ENCODE measurements around the gene SETDB1.

SETDB1 gene

DNA sequence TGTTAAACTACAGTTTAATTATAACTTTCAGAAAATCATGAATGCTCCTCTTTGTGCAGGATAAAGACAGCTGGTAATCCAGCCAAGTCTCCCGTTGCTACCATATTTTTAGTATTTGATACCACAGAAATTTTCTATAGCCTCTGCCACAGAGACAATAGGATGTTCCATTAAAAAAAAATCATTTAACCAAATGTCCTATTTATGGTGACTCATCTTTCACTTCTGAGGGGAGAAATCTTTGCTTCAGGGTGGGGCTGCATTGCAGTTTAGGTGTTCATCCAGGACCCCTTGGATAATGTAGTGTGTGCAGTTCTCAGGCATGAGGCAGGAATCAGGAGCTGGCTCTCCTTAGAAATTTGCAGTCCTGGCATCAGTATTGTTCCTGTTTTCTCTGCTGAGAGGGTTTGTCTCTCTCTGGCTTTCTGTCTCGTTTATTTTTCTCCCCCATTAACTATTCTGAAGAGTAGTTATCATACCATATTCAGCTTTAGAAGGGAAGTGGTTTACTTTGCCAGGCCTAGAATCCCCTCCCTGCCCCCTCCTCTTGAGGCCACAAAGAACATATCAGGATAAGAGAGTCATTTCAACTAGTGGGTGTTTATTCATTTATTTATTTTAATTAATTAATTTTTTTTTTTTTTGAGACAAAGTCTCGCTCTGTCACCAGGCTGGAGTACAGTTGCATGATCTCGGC lies 85.1 kb downstream of the SETDB1 start:
- Histone ChIP-seq H3K9me3 (ENCODE audit: insufficient read depth, low read depth, low read length) (no peaks in the 10 kb centered on the region), H3K9ac (ENCODE audit: low read depth, low read length, poor library complexity, severe bottlenecking) (peak overlapping the region; percentile 43), H3K4me3 (ENCODE audit: low read length, poor library complexity, severe bottlenecking) (peak overlapping the region; percentile 57), H3K4me1 (ENCODE audit: insufficient read depth, low read length, poor library complexity, severe bottlenecking) (peaks cover 63% of the 10 kb centered on the region), H3F3A (ENCODE audit: low read depth) (peaks cover 9% of the 10 kb centered on the region; the same call in 1 of the 2 replicates), H2AFZ (ENCODE audit: low read length) (no peak overlapping the region), H3K4me2 (ENCODE audit: low read depth, low read length, poor library complexity, severe bottlenecking) (peak overlapping the region; percentile 94), H3K79me2 (ENCODE audit: insufficient read depth, low read length) (peaks cover 34% of the 10 kb centered on the region), H4K20me1 (ENCODE audit: insufficient read depth, low read length, poor library complexity, severe bottlenecking) (no peaks in the 10 kb centered on the region), H3K9me2 (replicated peaks; ENCODE audit: low read depth, low read length) (no peaks in the 10 kb centered on the region), H3K36me3 (ENCODE audit: insufficient read depth, low read length) (no peaks in the 10 kb centered on the region), H3K27me3 (ENCODE audit: insufficient read depth, low read length, poor library complexity, severe bottlenecking) (no peaks in the 10 kb centered on the region)
- TF ChIP-seq CTCF (conservative IDR thresholded peaks at IDR 0.05; ENCODE audit: low read length) (no peak), EZH2phosphoT487 (IDR thresholded peaks at IDR 0.05; ENCODE audit: borderline replicate concordance) (no peak)

DNA sequence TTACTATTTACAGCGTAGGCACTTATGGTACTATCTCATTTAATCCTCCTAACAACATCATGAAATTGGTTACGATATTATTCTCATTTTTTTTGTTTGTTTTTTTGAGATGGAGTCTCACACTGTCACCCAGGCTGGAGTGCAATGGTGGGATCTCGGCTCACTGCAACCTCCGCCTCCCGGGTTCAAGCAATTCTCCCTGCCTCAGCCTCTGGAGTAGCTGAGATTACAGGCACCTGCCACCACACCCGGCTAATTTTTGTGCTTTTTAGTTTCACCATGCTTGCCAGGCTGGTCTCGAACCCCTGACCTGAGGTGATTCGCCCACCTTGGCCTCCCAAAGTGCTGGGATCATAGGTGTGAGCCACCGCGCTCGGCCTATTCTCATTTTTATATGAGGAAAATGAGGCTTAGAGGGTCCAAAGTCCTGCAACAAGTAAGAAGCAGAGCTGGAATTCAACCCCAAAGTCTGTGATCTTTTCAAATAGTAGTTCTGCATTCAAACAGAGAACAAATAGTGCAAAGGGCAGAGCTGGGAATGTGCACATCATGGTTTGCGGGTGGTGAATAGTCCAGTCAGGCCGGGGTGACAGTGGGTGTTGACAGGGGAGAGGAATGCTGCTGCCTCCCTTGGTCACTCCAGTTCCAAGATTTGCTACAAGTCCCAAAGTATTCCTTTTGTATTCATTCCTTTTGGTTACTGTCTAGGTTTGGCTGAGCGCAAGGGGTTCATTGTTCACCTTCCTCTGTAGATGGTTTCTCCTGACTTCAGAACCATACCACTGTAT lies 86.7 kb downstream of the SETDB1 start:
- Histone ChIP-seq H3K9me3 (ENCODE audit: insufficient read depth, low read depth, low read length) (no peaks in the 10 kb centered on the region), H3F3A (ENCODE audit: low read depth) (peaks cover 7% of the 10 kb centered on the region; the same call in 1 of the 2 replicates), H4K20me1 (ENCODE audit: insufficient read depth, low read length, poor library complexity, severe bottlenecking) (no peaks in the 10 kb centered on the region), H3K4me2 (ENCODE audit: low read depth, low read length, poor library complexity, severe bottlenecking) (peak overlapping the region; percentile 48), H3K9me2 (replicated peaks; ENCODE audit: low read depth, low read length) (no peaks in the 10 kb centered on the region), H3K4me3 (ENCODE audit: low read length, poor library complexity, severe bottlenecking) (peak overlapping the region; percentile 15), H3K27me3 (ENCODE audit: insufficient read depth, low read length, poor library complexity, severe bottlenecking) (no peaks in the 10 kb centered on the region), H3K36me3 (ENCODE audit: insufficient read depth, low read length) (no peaks in the 10 kb centered on the region), H3K79me2 (ENCODE audit: insufficient read depth, low read length) (peaks cover 34% of the 10 kb centered on the region), H3K9ac (ENCODE audit: low read depth, low read length, poor library complexity, severe bottlenecking) (peak overlapping the region; percentile 17), H2AFZ (ENCODE audit: low read length) (no peak overlapping the region), H3K4me1 (ENCODE audit: insufficient read depth, low read length, poor library complexity, severe bottlenecking) (peaks cover 50% of the 10 kb centered on the region)
- TF ChIP-seq CTCF (conservative IDR thresholded peaks at IDR 0.05; ENCODE audit: low read length) (no peak), EZH2phosphoT487 (IDR thresholded peaks at IDR 0.05; ENCODE audit: borderline replicate concordance) (no peak)

GRCh38 chr1:151013518-151013917 lies 87.4 kb downstream of the SETDB1 start:
- Histone ChIP-seq H3F3A (ENCODE audit: low read depth) (peaks cover 7% of the 10 kb centered on the region; the same call in 1 of the 2 replicates), H3K9ac (ENCODE audit: low read depth, low read length, poor library complexity, severe bottlenecking) (peak overlapping the region; percentile 13), H3K9me3 (ENCODE audit: insufficient read depth, low read depth, low read length) (no peaks in the 10 kb centered on the region), H3K36me3 (ENCODE audit: insufficient read depth, low read length) (no peaks in the 10 kb centered on the region), H2AFZ (ENCODE audit: low read length) (no peak overlapping the region), H3K4me1 (ENCODE audit: insufficient read depth, low read length, poor library complexity, severe bottlenecking) (peaks cover 47% of the 10 kb centered on the region), H3K79me2 (ENCODE audit: insufficient read depth, low read length) (peaks cover 32% of the 10 kb centered on the region), H3K9me2 (replicated peaks; ENCODE audit: low read depth, low read length) (no peaks in the 10 kb centered on the region), H3K27me3 (ENCODE audit: insufficient read depth, low read length, poor library complexity, severe bottlenecking) (no peaks in the 10 kb centered on the region), H3K4me3 (ENCODE audit: low read length, poor library complexity, severe bottlenecking) (peak overlapping the region; percentile 15), H3K4me2 (ENCODE audit: low read depth, low read length, poor library complexity, severe bottlenecking) (peak overlapping the region; percentile 48), H4K20me1 (ENCODE audit: insufficient read depth, low read length, poor library complexity, severe bottlenecking) (no peaks in the 10 kb centered on the region)
- TF ChIP-seq CTCF (conservative IDR thresholded peaks at IDR 0.05; ENCODE audit: low read length), result peak; percentile 22; the same call in 1 of the 2 replicates
- no peak for TF ChIP-seq EZH2phosphoT487 (IDR thresholded peaks at IDR 0.05; ENCODE audit: borderline replicate concordance)

Data from Loucy (cell line).